Measurements from ENCODE around the gene ZNF37A. TPM values are rescaled to one million over a fixed set of nuclear protein-coding genes. Genes with fewer than 3 reads are reported as not detected.
A peak's percentile ranks its signal among the peaks of the same experiment; 100 is the strongest.
"Not testable (repeated sequence)": the region's sequence is repeated elsewhere in the genome, so short reads cannot be mapped to it uniquely, and the experiment has no call there.

ZNF37A gene
- total RNA-seq, 4 donors from 2014 or later = 11.8 to 37.0 (median 24.1) TPM

GRCh38 chr10:38070501-38070900, 23.6 kb upstream of the ZNF37A start:
- H3K27me3 ChIP-seq = no peaks in the 10 kb centered on the region
- intact Hi-C loops (cut with DNase I; ENCODE audit: low total_unique reads) = no loop called here
- no peaks in the 10 kb centered on the region for H3K9me3 ChIP-seq
- no peak for DNase-seq
- H3K4me1 ChIP-seq = no peaks in the 10 kb centered on the region
- TF ChIP-seq CTCF (IDR thresholded peaks at IDR 0.05) = no peak
- no peak for TF ChIP-seq POLR2A (IDR thresholded peaks at IDR 0.05)
- H3K4me3 ChIP-seq = no peak overlapping the region
- no peaks in the 10 kb centered on the region for H3K36me3 ChIP-seq
- no peak overlapping the region for H3K27ac ChIP-seq

GRCh38 chr10:38072552-38072951, 21.6 kb upstream of the ZNF37A start:
- Histone ChIP-seq H3K36me3 (no peaks in the 10 kb centered on the region), H3K27me3 (no peaks in the 10 kb centered on the region), H3K4me1 (no peaks in the 10 kb centered on the region), H3K9me3 (no peaks in the 10 kb centered on the region), H3K27ac (no peak overlapping the region), H3K4me3 (no peak overlapping the region)
- TF ChIP-seq CTCF (IDR thresholded peaks at IDR 0.05) (no peak), POLR2A (IDR thresholded peaks at IDR 0.05) (no peak)
- no peak for DNase-seq
- intact Hi-C loops (cut with DNase I; ENCODE audit: low total_unique reads) = no loop called here

GRCh38 chr10:38076687-38077086, 17.4 kb upstream of the ZNF37A start:
- TF ChIP-seq CTCF (IDR thresholded peaks at IDR 0.05) = no peak
- Histone ChIP-seq H3K36me3 (no peaks in the 10 kb centered on the region), H3K27me3 (no peaks in the 10 kb centered on the region), H3K27ac (no peak overlapping the region), H3K4me3 (no peak overlapping the region), H3K4me1 (no peaks in the 10 kb centered on the region), H3K9me3 (no peaks in the 10 kb centered on the region)
- DNase-seq = no peak
- intact Hi-C loops (cut with DNase I; ENCODE audit: low total_unique reads) = no loop called here

- H3K4me1 ChIP-seq; H3K9me3 ChIP-seq; H3K27me3 ChIP-seq; intact Hi-C loops (cut with DNase I; ENCODE audit: low total_unique reads); H3K36me3 ChIP-seq; DNase-seq: not testable (repeated sequence)
- H3K27ac ChIP-seq = peak overlapping the region; percentile 61 to 85
- H3K4me3 ChIP-seq = peak overlapping the region in 1 of 2 donors; percentile 74
Observed at GRCh38 chr10:38093318-38093717, 819 bp upstream of the ZNF37A start.

- TF ChIP-seq CTCF (IDR thresholded peaks at IDR 0.05) = no peak
- TF ChIP-seq POLR2A (IDR thresholded peaks at IDR 0.05) = no peak
- peaks cover 0 to 4% of the 10 kb centered on the region in 2 donors for H3K9me3 ChIP-seq
- intact Hi-C loops (cut with DNase I; ENCODE audit: low total_unique reads) = no loop called here
- no peak for DNase-seq
- H3K36me3 ChIP-seq = no peaks in the 10 kb centered on the region
- no peaks in the 10 kb centered on the region for H3K27me3 ChIP-seq
- peak overlapping the region; percentile 74 to 75 for H3K4me3 ChIP-seq
- peak overlapping the region; percentile 61 to 85 for H3K27ac ChIP-seq
- H3K4me1 ChIP-seq = peaks cover 0 to 6% of the 10 kb centered on the region in 2 donors
Observed at GRCh38 chr10:38093816-38094157, 350 bp upstream of the ZNF37A start.

GRCh38 chr10:38094927-38095574, 914 bp downstream of the ZNF37A start:
- peaks cover 0 to 11% of the 10 kb centered on the region in 2 donors for H3K9me3 ChIP-seq
- H3K4me1 ChIP-seq = peaks cover 0 to 6% of the 10 kb centered on the region in 2 donors
- H3K4me3 ChIP-seq = peak overlapping the region; percentile 74 to 75
- no peak for DNase-seq
- no peak for TF ChIP-seq POLR2A (IDR thresholded peaks at IDR 0.05)
- TF ChIP-seq CTCF (IDR thresholded peaks at IDR 0.05) = no peak
- H3K27me3 ChIP-seq = no peaks in the 10 kb centered on the region
- intact Hi-C loops (cut with DNase I; ENCODE audit: low total_unique reads) = no loop called here
- no peaks in the 10 kb centered on the region for H3K36me3 ChIP-seq
- peak overlapping the region; percentile 85 to 86 for H3K27ac ChIP-seq

All from uterus (tissue), 4 donors.